Choroid plexus epithelial cell (primary cell): Measurements from ENCODE around the gene GFOD2.

Source experiments
- DNase-seq: peaks from one replicate; pipeline ENCODE4 v3.0.0-alpha.2; 2010; ENCODE audit warnings: low read depth
- H3K4me3 ChIP-seq: 2 replicates; pipeline ENCODE4 v1.5.1; 2011; ENCODE audit warnings: low read depth, mild to moderate bottlenecking, control low read depth, low read length, moderate library complexity
- CTCF ChIP-seq: conservative IDR thresholded peaks from 2 replicates; pipeline ENCODE4 v1.5.1; 2011; ENCODE audit warnings: low read depth, mild to moderate bottlenecking, control low read depth, inconsistent platforms, low read length, moderate library complexity

GFOD2 gene

GRCh38 chr16:67673712-67674580, 45.2 kb downstream of the GFOD2 start:
- H3K4me3 ChIP-seq = no peak overlapping the region
- no peak for TF ChIP-seq CTCF
- DNase-seq = peak; percentile 42

DNA sequence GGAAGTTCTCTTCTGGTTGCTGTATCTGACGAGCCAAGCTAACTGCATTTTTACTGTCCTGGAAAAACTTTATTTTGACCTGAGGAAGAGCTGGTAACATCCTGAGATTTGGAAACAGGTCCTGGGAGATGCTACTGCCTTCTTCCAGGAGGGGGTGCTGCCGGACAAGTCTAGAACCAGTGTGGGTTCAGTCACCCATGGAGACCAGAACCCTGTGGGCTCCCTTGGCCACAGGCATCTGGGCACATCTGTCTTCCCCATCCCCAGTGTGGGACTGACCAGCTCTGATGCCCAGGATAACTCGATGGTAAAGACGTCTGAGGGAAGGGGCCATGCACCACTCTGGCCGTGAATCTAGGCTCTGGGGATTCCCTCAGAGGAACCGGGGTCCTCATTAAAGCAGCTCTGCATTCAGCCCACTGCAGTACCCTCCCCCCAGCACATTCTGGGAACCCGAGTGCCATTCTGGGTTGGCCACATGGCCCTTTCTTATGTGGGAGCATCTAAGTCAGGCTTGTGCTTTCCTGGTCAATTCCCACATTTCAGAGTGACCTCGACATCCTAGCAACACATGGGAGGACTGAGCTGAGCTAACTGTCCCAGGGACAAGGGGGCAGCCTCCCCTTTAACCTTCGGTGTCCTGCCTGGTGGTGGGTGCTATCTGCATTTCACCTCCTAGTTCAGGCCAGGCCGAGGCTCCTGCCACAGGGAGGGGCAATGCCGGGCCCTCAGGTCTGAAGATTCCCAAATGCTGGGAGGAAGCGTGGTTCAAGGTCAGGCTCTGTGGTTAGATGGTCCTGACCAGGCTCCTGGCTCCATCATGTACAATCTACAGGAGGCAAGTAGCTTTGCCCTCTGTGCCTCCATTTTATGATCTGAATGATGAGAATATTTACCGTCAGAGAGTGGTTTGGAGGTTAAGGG, 46.1 kb downstream of the GFOD2 start:
- TF ChIP-seq CTCF = peak; percentile 91
- peak; percentile 84 for DNase-seq
- no peak overlapping the region for H3K4me3 ChIP-seq

GRCh38 chr16:67672306-67672705, 46.8 kb downstream of the GFOD2 start:
- no peak for DNase-seq
- TF ChIP-seq CTCF = no peak
- no peak overlapping the region for H3K4me3 ChIP-seq

GRCh38 chr16:67669499-67670101, 49.5 kb downstream of the GFOD2 start:
- H3K4me3 ChIP-seq = no peak overlapping the region
- DNase-seq = no peak
- TF ChIP-seq CTCF = no peak

GRCh38 chr16:67668495-67669157, 50.5 kb downstream of the GFOD2 start:
- no peak overlapping the region for H3K4me3 ChIP-seq

More at GRCh38 chr16:67668495-67669157, 50.5 kb downstream of the GFOD2 start:
- TF ChIP-seq CTCF = peak; percentile 29
- DNase-seq = no peak
